Lung (tissue), 12 donors: ENCODE results near the gene RUVBL2. TPM values are rescaled to one million over a fixed set of nuclear protein-coding genes. Genes with fewer than 3 reads are reported as not detected.

Experiments
- ATAC-seq: fragments of 200-7000 bp; cut with Tn5 transposase; one replicate; pipeline ENCODE4 v1.9.1; 2020; ENCODE audit warnings: moderate number of reproducible peaks; ENCODE audit not compliant: insufficient read depth, low FRiP score
- DNase-seq, 3 donors: peaks; one replicate each; pipeline ENCODE4 v3.0.0-alpha.2; 2013 to 2017
- H3K27ac ChIP-seq, 2 donors: one replicate each; pipeline ENCODE4 v1.5.1; 2013; ENCODE audit warnings: mild to moderate bottlenecking in 2 of 2, moderate library complexity in 2 of 2, control low read depth in 1 of 2, inconsistent platforms in 1 of 2, low read depth in 1 of 2, low read length in 1 of 2
- H3K27me3 ChIP-seq, 3 donors: one replicate each; pipeline ENCODE4 v1.5.1; 2013; ENCODE audit warnings: low read length in 2 of 3; ENCODE audit not compliant: control insufficient read depth in 3 of 3, insufficient read depth in 3 of 3
- H3K36me3 ChIP-seq, 4 donors: one replicate each; pipeline ENCODE4 v1.5.1; 2013; ENCODE audit warnings: low read length in 4 of 4, mild to moderate bottlenecking in 1 of 4, moderate library complexity in 1 of 4; ENCODE audit not compliant: control insufficient read depth in 4 of 4, insufficient read depth in 4 of 4
- H3K4me1 ChIP-seq, 5 donors: one replicate each; pipeline ENCODE4 v1.5.1; 2013; ENCODE audit warnings: low read length in 5 of 5, mild to moderate bottlenecking in 2 of 5, moderate library complexity in 1 of 5; ENCODE audit not compliant: control insufficient read depth in 5 of 5, insufficient read depth in 5 of 5
- H3K4me3 ChIP-seq: one replicate; pipeline ENCODE4 v1.5.1; 2013; ENCODE audit warnings: mild to moderate bottlenecking, control low read depth, moderate library complexity
- H3K9ac ChIP-seq, 2 donors: one replicate each; pipeline ENCODE4 v1.5.1; 2013; ENCODE audit warnings: low read length in 2 of 2, control low read depth in 1 of 2; ENCODE audit not compliant: insufficient read depth in 1 of 2
- H3K9me3 ChIP-seq, 4 donors: one replicate each; pipeline ENCODE4 v1.5.1; 2013; ENCODE audit warnings: low read length in 3 of 4, mild to moderate bottlenecking in 1 of 4, moderate library complexity in 1 of 4; ENCODE audit not compliant: control insufficient read depth in 4 of 4, insufficient read depth in 3 of 4
- CTCF ChIP-seq: IDR thresholded peaks from 2 replicates; pipeline ENCODE4 v1.5.1; 2012; ENCODE audit warnings: mild to moderate bottlenecking; ENCODE audit errors: control extremely low read depth, extremely low read depth
- WGBS, 2 donors: extraction: QIAGEN DNeasy Blood & Tissue Kit; methylation state at CpG; one replicate each; pipeline ENCODE4 v1.1.7; 2013; 5-methylcytosine and 5-hydroxymethylcytosine counted together
- polyA plus RNA-seq, 2 donors: library from polyadenylated mRNA; stranded (reverse); fragments of 200-250 nt; gene quantifications; one replicate each; pipeline ENCODE4 v1.2.1, GENCODE V29; 2013
- total RNA-seq, 2 donors: library from RNA; depleted of rRNA in 1 of 2; stranded (reverse); fragments of >200 nt in 1 of 2; gene quantifications; one replicate each; pipeline ENCODE4 v1.2.1, GENCODE V29; 2014 to 2021
- donor health status: control.
- donor health status: control.
- donor health status: Bipolar disorder and iron deficiency.
- donor health status: healthy.
- donor health status: DM: yes; HTN: yes; CAD: no.

Gene RUVBL2
- total and polyA plus RNA-seq, 4 donors, result 80.7 to 112 (median 96.8) TPM

- H3K9me3 ChIP-seq, result no peaks in the 10 kb centered on the region
- peaks cover 0 to 19% (median 4%) of the 10 kb centered on the region in 5 donors for H3K4me1 ChIP-seq
- TF ChIP-seq CTCF, result no peak
- peaks cover 0 to 10% (median 3%) of the 10 kb centered on the region in 3 donors for H3K27me3 ChIP-seq
- H3K27ac ChIP-seq, result no peak overlapping the region
- 95% methylated on average over 32 of the region's 32 CpGs for WGBS, 2 donors
- no peak for ATAC-seq
- DNase-seq, result no peak
- H3K4me3 ChIP-seq, result no peak overlapping the region
- H3K36me3 ChIP-seq, result peaks cover 12 to 58% (median 18%) of the 10 kb centered on the region in 4 donors
- H3K9ac ChIP-seq, result no peak overlapping the region
Measured at GRCh38 chr19:49014123-49014869, 20.6 kb downstream of the RUVBL2 start.

- H3K27ac ChIP-seq, result no peak overlapping the region
- DNase-seq, result no peak
- H3K4me3 ChIP-seq, result no peak overlapping the region
- TF ChIP-seq CTCF, result no peak
- no peaks in the 10 kb centered on the region for H3K9me3 ChIP-seq
- H3K4me1 ChIP-seq, result peaks cover 0 to 19% (median 4%) of the 10 kb centered on the region in 5 donors
- 92 to 94% methylated on average over 18 of the region's 18 CpGs for whole genome bisulfite sequencing, 2 donors
- no peak overlapping the region for H3K9ac ChIP-seq
- H3K36me3 ChIP-seq, result peaks cover 8 to 53% (median 15%) of the 10 kb centered on the region in 4 donors
- ATAC-seq, result no peak
- peaks cover 0 to 14% (median 3%) of the 10 kb centered on the region in 3 donors for H3K27me3 ChIP-seq
Measured at GRCh38 chr19:49014870-49015255, 21.2 kb downstream of the RUVBL2 start.

- Histone ChIP-seq H3K4me3 (no peak overlapping the region), H3K4me1 (peaks cover 0 to 19% (median 4%) of the 10 kb centered on the region in 5 donors), H3K9me3 (no peaks in the 10 kb centered on the region), H3K9ac (no peak overlapping the region), H3K27me3 (peaks cover 0 to 27% (median 10%) of the 10 kb centered on the region in 3 donors), H3K36me3 (peaks cover 8 to 40% (median 12%) of the 10 kb centered on the region in 4 donors), H3K27ac (no peak overlapping the region)
- DNase-seq, result no peak
- TF ChIP-seq CTCF, result no peak
- 95 to 97% methylated on average over 25 to 26 of the region's 29 CpGs for WGBS, 2 donors
- no peak for ATAC-seq
Measured at GRCh38 chr19:49016067-49016839, 22.6 kb downstream of the RUVBL2 start.
